AG04450 (cell line): ENCODE measurements around the gene KRTAP22-2. TPM values are rescaled to one million over a fixed set of nuclear protein-coding genes. Genes with fewer than 3 reads are reported as not detected.

Experiments
- CTCF ChIA-PET: fragments of 300-600, 350-600 bp; formaldehyde crosslinking; extraction: SDS; loops from one replicate; lab custom pipeline; 2022; ENCODE audit warnings: antibody characterized with exemption, inconsistent platforms; lab: Charles Lee
- POLR2A ChIA-PET: fragments of 350-600 bp; formaldehyde crosslinking; extraction: SDS; loops from one replicate; lab custom pipeline; 2021; ENCODE audit warnings: antibody characterized with exemption, inconsistent platforms; lab: Yijun Ruan, JAX
- DNase-seq: peaks from one replicate; pipeline ENCODE4 v3.0.0-alpha.2; 2011; ENCODE audit warnings: low read depth, low spot score
- H3K27ac ChIP-seq: one replicate; pipeline ENCODE4 v1.5.1; 2012; ENCODE audit warnings: low read depth, low read length, control low read depth
- H3K27me3 ChIP-seq: one replicate; pipeline ENCODE4 v1.6.0; 2012; ENCODE audit warnings: low read length; ENCODE audit not compliant: control insufficient read depth, insufficient read depth
- H3K4me3 ChIP-seq: 2 replicates; pipeline ENCODE4 v1.5.1; 2011; ENCODE audit warnings: mild to moderate bottlenecking, low read depth, low read length, control low read depth
- H3K9me3 ChIP-seq: 2 replicates; pipeline ENCODE4 v1.5.1; 2012; ENCODE audit warnings: low read length; ENCODE audit not compliant: control insufficient read depth, insufficient read depth
- CTCF ChIP-seq: IDR thresholded peaks from 2 replicates; pipeline ENCODE4 v1.5.1; 2011; ENCODE audit warnings: low read depth, low read length, control low read depth, inconsistent platforms
- polyA plus RNA-seq: library from polyadenylated mRNA; depleted of rRNA; stranded (reverse); fragments of >200 nt; gene quantifications from 2 replicates; pipeline ENCODE4 v1.2.3, GENCODE V29; 2011

The KRTAP22-2 gene
- polyA plus RNA-seq, 1 experiment = not detected

GRCh38 chr21:30598802-30599201, 8.6 kb upstream of the KRTAP22-2 start, which contains the start of gene KRTAP6-2:
Gene KRTAP6-2, minus strand, starts transcription at chr21:30598902. Its CDS starts 28 bp downstream, at chr21:30598874.
- no peak within 1 kb of the TSS for H3K27ac ChIP-seq
- peaks cover 6% of the 10 kb centered on the region; the same call in 1 of the 2 replicates for H3K9me3 ChIP-seq
- no peak for TF ChIP-seq CTCF
- DNase-seq = no peak
- CTCF ChIA-PET = no interaction called here
- no peak within 1 kb of the TSS for H3K4me3 ChIP-seq
- POLR2A ChIA-PET = no interaction called here
- no peaks in the 10 kb centered on the region for H3K27me3 ChIP-seq

GRCh38 chr21:30592140-30592539, 1.9 kb upstream of the KRTAP22-2 start, which contains the start of gene KRTAP6-3:
Gene KRTAP6-3, plus strand, starts transcription at chr21:30592440. Its CDS starts 6 bp downstream, at chr21:30592446.
- DNase-seq = no peak
- peaks cover 8% of the 10 kb centered on the region for H3K9me3 ChIP-seq
- H3K27me3 ChIP-seq = no peaks in the 10 kb centered on the region
- no peak within 1 kb of the TSS for H3K27ac ChIP-seq
- TF ChIP-seq CTCF = no peak
- no peak within 1 kb of the TSS for H3K4me3 ChIP-seq
- POLR2A ChIA-PET = no interaction called here
- CTCF ChIA-PET = no interaction called here

- CTCF ChIA-PET = no interaction called here
- POLR2A ChIA-PET = no interaction called here
Observed at GRCh38 chr21:30582870-30583269, 7.3 kb downstream of the KRTAP22-2 start.

GRCh38 chr21:30580132-30580531, 10.1 kb downstream of the KRTAP22-2 start:
- no peaks in the 10 kb centered on the region for H3K27me3 ChIP-seq
- no peak for DNase-seq
- POLR2A ChIA-PET = no interaction called here
- no peak for TF ChIP-seq CTCF
- CTCF ChIA-PET = no interaction called here
- H3K9me3 ChIP-seq = peaks cover 7% of the 10 kb centered on the region
- H3K4me3 ChIP-seq = no peak overlapping the region
- H3K27ac ChIP-seq = no peak overlapping the region

More at GRCh38 chr21:30582870-30583269, 7.3 kb downstream of the KRTAP22-2 start:
- Histone ChIP-seq H3K9me3 (peaks cover 5% of the 10 kb centered on the region; the same call in 1 of the 2 replicates), H3K27ac (no peak overlapping the region), H3K4me3 (no peak overlapping the region), H3K27me3 (no peaks in the 10 kb centered on the region)
- TF ChIP-seq CTCF = no peak
- no peak for DNase-seq

GRCh38 chr21:30579346-30579745, 10.9 kb downstream of the KRTAP22-2 start:
- Histone ChIP-seq H3K27me3 (no peaks in the 10 kb centered on the region), H3K4me3 (no peak overlapping the region), H3K27ac (no peak overlapping the region), H3K9me3 (peaks cover 5% of the 10 kb centered on the region)
- DNase-seq = no peak
- ChIA-PET CTCF (no interaction called here), POLR2A (no interaction called here)
- TF ChIP-seq CTCF = no peak
